ENCODE measurements around the gene DTX1.

DTX1 gene

DNA sequence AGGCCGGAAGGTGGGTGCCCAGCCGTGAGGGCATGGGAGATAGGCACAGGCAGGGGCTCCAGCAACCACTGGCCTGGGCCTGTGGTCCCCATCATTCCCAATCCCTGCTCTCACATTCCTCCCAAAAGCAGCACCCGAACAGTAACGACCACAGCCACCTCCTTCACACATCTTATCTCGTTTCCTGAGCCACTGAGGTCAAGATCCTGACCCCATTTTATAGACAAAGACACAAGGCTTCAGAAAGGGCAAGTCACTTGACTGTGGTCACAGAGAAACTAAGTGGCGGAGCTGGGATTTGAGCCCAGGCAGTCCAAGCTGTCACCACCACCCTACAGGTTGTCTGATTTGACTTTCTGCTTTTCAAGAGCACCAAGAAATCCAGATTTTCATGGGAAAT is 38.9 kb downstream of the DTX1 start:
- DNase-seq = no peak

DNA sequence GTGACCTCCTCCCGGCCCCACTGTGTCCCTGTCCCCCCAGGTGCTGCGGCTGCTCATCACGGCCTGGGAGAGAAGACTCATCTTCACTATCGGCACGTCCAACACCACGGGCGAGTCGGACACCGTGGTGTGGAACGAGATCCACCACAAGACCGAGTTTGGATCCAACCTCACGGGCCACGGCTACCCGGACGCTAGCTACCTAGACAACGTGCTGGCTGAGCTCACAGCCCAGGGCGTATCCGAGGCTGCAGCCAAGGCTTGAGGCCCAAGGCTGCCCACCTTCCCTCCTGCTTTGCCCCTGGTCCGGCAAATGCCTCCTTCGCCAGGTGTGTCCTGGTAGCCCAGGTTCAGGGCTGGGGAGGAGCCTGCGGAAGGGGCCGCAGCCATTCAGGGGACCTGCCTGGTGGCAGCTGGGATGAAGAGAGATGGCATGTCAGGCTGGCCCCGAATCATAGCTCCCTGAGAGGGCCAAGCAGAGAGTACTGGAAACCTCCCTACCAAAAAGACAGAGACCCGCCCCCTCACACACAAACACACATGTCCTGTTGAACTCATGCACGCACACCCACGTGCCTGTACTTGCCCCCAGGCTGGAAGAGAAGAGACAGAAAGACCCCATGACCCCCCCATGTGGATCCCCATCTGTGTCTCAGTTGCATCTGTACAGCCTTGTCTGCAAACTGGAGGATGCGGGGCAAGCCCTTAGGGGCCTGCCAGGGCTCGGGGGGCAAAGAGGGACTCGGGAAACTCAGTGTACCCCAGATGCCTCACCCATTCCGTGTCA is 40.3 kb downstream of the DTX1 start:
- DNase-seq = no peak

DNA sequence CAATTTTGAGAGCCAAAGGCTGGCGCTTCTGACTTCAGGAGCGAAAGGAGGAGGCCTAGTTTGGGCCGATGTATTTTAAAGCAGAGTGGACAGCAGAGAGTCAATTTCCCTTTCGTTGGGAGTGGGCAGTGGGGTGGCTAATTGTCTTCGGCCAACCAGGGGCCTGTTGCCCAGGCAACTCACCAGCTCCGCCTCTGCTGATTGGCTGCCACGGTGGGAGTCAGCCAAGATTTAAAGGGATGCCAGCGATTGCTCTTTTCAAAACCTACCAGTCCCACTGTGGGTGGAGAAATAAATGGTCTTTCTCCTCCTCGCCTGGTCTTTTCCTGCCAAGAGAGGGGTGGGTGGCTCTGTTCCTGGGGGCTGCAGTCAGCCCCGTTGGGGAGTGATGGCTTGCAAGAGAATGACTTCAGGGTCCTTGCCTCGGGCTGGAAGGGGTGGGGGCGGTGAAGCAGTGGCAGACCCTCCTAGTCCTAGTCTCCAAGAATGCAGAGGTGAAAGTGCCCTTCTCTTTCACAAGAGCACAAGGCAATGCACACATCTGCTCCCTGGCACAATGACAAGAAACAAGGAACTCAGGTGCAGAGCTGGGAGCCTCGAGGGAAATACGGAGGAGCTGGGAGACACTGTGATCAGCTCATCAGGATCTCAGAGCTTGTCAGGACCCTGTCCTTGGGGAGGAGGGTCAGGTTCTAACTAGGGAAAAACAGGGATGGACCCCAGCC is 41.3 kb downstream of the DTX1 start:
- DNase-seq = no peak

DNA sequence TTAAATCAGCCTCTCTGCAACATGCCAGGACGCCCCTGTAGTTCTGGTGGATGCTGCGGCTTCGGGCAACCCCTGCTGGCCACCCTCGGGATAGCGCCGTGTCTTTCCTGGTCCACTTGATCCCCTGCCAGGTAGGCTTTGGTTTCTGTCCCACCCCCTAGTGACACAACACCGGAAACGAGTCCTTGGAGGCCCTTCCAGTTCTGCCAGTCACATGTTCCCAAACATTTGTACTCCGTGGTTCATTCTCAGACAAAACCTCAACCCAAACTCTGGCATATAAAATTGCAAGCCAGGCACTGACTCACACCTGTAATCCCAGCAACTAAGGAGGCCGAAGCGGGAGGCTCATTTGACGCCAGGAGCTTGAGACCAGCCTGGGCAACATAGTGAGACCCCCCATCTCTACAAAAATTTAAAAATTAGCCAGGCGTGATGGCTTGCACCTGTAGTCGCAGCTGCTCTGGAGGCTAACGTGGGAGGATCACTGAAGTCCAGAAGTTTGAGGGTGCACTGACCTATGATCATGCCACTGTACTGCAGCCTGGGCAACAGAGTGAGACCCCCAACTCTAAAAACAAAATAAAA is 42.0 kb downstream of the DTX1 start:
- peak; percentile 62 to 82 (median 68) for DNase-seq

DNA sequence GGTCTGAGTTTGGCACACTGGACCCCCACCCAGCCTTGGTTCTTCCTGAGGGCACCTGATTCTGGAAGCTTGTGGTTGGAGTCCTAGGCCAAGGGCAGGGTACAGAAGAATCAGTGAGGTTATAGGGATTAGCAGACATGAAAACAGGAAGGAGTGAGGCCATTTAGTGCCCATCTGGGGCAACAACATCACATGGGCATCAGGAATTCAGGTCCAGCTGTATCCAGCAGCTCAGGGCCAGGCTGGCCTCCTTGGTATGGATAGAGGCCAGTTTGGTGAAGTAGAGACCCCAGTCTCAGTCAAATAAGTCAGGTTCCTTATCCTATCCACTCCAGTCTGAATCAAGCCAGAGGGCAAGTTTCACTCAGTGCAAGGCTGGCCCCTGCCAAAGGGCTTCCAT is 42.8 kb downstream of the DTX1 start:
- DNase-seq = peak in 1 of 4 experiments; percentile 5

DNA sequence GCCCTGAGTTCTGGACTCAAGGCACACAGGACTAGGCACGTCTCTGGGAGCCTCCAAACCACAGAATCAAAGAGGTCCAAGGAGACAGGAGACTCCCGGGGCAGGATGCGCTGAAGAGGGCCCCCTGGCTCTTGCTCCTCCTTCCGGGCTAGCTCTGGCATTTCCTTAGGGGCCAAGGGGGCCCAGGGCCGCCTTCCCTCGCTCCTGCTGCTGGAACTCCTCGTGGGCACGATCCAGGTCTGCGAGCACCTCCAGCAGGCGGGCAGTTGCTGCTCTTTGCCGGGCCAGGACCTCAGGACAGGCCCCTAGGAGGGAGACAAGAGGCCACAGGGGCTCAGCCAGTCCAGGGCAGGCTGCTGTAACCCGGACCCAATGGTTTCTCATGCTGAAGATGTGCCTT is 43.2 kb downstream of the DTX1 start:
- no peak for DNase-seq

DNA sequence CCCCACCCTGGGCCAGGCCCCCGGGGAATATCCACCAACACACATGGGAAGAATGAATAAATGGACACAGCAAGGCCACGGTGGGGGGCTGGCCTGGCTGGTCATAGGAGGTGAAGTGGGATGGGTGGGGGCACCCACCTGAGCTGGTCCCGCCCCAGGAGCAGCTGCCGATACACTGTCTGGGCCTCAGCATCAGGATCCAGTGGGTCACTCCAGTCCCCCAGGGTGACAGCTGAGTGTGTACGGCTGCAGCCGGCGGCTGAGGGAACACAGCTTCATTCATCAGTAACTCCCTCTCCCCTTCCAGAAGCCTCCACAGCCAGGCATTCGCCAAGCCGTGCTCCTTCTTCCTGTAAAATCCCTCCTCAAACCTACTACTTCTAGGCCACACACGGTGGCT is 45.2 kb downstream of the DTX1 start:
- no peak for DNase-seq

DNA sequence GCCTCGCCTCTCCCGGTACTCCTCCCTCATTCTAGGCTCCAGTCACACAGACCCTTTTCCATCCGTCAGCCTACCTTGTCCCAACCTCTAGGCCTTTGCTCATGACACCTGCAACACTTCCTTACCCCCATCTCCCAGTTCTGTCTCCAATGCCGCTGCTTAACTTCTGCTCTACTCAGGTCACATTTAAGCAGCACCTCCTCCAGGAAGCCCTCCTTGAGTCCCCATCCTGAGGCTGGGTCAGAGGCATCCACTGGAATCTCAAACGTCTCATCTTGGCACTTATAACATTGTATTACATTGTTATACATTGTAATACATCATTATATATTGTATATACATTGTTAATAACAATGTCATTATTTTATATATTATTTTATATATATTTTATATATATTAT is 46.3 kb downstream of the DTX1 start:
- DNase-seq = no peak

DNA sequence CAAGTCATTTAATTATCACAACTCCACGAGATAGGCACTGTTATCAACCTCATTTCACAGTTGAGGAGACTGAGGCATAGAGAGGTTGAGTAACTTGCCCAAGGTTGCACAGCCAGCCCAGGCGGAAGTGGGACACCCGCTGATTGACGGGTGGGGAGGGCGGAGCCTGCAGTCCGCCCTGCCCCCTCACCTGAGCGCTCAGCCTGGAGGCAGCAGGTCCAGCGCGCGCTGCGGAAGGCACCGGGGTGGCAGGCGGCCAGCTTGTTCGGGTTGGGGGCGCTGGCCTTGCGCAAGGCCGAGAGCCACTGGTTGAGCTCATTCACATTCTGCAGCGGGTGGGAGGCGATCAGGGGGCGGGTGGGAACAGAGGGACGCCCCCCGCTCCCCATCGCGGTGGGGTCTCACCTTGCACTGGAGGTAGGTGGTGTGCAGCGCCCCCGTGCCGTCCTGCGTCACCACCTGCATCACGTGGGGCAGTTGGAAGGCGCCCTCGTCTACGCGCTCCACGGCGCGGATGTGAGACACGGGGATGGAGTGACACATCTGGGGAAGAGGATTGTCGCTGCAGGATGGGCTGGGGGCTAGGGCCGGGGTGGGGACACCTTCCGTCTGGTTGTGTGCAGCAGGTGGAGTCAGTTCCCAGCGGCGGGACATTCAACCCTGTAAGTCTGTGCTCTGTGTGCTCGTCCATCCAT is 47.4 kb downstream of the DTX1 start:
- peak in 2 of 4 experiments; percentile 24 to 26 for DNase-seq

DNA sequence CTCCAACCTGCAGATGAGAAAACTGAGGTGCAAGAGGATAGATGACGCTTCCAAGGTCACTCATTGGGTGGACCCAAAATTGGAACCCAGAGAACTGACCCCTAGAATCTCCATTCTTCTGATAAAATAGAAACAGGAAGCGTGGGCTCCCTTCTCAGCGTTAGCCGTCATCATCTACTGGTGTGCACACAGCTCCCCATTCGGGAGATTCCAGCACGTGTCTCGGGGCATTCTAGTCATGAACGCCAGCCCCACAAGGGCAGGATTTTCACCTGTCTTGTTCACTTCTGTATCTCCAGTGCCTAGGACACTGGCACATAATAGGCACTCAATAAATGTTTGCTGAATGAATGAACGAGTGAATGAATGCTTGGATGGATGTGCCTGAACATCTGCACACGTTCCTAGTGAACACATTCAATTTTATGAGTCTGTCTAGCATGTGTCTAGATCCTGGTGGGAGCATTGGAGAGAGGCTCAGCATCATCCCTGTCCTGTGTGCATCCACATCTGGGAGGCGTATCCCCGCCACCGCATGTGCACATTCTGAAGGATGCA is 48.5 kb downstream of the DTX1 start:
- peak in 1 of 4 experiments; percentile 12 for DNase-seq

DNA sequence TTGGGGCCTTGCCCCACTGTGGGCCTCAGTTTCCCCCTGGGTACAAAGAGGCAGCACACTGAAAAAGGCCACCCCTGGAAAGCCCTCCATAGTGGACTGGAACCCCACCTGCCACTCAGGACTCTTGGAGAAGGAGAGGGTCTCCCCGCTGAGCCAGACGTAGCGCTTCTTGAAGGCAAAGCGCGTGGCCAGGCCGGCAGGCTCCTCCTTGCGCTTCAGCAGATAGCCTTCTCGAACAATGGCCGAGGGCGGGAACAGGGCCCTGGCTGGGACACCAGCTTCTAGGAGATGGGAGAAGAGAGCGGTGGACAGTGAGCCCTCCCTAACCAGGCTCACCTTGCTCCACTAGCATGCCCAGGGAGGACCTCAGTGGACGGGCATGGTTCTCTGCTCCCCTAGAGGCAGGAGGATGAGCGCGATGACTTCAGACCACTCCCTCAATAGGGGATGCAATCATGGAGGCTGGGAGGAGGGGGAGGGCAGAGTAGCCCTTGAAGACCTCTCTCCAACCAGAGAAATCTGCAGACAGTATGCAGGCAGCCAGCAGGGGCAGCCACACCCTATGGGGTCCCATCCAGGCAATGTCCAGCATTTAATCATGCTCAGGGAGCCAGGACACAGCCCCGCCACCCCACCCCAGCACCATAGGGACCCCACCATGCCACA is 49.2 kb downstream of the DTX1 start:
- no peak for DNase-seq

DNA sequence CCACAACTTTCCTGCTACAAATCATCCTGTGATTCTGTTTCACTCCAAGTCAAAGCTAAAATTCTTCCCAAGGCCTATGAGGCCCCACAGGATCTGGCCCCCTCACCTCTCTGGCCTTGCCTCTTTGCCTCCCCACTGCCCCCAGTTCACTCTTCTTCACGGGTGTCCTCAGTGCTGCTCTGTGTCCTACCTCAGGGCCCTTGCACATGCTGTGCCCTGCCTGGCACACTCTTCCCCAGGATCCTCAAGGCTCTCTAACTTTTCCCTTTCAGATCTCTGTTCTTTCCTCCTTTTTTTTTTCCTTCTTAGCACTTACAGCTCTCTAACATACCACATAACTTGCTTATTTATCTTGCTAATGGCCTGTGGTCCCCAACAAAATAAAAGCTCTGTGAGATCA is 49.8 kb downstream of the DTX1 start:
- no peak for DNase-seq

DNA sequence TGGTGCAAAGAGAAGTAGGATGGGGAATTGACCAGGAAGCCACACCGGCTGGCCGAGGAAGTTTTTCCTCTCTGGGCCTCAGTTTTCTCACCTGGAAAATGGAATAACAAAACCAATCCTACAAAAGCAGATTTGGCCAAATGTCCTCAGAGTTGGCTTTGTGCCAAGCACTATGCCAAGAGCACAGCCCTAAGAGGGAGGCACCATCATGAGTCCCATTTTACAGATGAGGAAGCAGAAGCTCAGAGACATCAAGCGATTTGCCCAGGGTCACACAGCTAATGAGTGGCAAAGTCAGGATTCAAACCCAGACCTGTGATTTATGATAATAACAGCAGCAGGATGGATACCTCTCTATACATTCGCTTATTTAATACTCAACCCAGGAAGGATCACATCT is 51.8 kb downstream of the DTX1 start:
- DNase-seq = no peak

DNA sequence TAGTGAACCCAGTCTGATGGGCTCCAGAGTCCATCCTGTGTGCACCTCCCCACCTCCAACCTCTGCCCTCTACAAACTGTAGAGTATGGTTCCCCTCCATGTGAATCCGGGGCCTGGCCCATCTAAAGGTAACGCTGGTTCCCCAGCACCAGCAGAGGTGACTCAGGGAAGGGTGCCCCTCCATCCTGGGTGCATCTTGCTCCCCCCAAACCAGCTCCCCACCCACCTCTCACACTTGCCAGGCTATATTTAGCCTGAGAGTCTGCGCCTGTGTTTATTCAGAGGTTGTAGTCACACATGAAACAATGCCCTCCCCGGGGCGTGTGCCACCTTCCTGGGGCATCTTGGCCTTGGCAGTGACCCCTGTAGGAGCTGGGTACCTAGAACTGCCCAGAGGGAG is 52.8 kb downstream of the DTX1 start:
- DNase-seq = no peak

DNA sequence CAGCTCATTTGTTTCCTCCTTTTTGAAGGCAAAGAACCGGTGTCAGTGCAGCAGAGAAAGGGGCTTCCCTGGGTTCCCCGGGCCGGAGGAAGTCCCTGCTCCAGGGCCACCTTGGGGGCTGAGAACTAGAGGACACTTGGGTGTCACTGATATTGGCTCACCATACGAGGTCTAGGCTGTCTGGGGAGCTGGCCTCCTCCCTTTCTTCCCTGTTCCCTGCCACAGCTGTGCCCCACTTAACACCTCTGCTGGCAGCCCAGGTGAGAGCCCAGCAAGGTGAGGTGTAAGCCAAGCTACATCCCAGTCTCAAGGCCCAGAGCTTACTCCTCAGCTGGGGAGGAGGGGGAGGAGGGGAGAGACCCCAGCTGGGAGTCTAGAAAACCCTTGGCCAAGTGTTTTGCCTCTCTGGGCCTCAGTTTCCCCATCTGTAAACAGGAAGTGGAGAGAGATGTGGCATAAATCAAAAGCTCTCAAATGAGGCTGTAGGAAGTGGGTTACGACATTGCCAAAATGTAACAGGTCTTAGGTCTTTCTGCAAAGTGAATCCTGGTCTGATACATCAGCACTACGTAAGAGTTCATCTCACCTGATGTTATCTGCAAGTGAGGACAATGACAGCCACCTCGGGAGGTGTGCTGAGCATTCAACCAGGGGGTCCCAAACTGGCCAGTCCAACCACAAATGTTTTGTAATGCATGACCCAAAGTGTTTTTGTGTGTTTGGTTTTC is 53.5 kb downstream of the DTX1 start:
- DNase-seq = no peak

DNA sequence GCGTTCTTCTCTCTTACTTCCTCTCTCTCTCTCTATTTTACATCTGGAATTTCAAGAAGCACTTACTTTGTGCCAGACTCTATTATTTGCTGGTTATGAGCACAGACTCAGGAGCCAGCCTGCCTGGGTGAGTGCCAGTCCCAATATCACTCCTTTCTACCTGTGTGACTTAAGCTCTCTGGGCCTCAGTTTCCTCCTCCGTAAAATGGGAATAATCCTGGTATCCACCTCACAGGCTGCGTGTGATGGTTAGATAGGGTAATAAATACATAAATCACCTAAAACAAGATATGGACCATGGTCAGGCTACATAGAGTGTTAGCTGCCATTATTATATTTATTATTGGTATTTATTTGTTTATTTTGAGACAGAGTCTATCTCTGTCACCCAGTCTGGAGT is 54.7 kb downstream of the DTX1 start:
- DNase-seq = no peak

DNA sequence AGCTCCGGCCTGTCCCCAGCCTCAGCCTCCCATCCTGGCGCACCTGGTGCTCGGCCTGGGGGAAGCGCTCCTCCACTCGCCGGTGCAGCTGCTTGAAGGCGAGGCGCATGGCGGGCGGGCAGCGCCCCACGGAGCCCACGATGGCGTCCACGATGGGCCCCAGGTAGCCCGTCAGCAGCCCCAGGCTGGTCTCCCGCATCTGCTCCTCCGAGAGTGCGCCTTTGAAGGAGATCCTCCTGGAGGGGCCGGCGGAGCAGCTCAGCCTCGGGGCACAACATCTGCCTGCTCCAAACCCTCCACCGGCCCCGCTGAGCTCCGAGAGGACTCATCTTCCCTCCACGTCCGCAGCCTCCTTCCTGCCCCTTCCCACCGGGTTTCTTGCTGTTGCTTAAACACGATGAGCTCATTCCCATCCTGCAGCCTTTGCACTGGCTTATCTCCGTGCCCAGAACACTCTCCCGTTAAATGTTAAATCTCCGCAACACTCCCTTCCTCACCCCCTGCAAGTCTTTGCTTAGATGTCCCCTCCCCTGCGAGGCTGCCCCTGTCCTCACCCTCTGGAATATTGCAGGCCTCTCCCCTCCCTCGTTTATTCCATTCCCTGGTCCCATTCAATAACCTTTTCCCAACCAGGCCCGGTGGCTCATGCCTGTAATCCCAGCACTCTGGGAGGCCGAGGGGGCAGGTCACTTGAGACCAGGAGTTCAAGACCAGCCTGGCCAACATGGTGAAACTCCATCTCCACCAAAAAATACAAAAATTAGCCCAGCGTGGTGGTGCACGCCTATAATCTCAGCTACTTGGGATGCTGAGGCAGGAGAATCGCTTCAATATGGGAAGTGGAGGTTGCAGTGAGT is 55.7 kb downstream of the DTX1 start:
- no peak for DNase-seq

DNA sequence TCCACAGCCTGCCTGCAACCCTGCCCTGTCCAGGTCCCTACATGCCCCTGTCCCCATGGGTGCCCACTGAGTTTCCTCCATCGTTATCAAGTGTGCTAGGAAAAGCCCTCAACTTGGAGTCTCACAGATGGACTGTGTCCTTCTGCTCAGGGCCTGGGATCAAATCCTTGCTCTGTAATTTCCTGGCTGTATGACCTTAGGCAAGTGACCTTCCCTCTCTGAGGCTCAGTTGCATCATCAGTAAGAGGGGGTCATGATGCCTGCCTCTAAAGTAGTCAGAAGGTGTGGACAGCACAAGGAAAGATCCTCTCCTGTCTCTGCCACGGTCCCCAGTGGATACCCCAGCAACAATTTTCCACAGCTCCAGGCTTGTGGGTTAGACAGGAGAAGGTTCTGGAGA is 56.9 kb downstream of the DTX1 start:
- DNase-seq = no peak

DNA sequence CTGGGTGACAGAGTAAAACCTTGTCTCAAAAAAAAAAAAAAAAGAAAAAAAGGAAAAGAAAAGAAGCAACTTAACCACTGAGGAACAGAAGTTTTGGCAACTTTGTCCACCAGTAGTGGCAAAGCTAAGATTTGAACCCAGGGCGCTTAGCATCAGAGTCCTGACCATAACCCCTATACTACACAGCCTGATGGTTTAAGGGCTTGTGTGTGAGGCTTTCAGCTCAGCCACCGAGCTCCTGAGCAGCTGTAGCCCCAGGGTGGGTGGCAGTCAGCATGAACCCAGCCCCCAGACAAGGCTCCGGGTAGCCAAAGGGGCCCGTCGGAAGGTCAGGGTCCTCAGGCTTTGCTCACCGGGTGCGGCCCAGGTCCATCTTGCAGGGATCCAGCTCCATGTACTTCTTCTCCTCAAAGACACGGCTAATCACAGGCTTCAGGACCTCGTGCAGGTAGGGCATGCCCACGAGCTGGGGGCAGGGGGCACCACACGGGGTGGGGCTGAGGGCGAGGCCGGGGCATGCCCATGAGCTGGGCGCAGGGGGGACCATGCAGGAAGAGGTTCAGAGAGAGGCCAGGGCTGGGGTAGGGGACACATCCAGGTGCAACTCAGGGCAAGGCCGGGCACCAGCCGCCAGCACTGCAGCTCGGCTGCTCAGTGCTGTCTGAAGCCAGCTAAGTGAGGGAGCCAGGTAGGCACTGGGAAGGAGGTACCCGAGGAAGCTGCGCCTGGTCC is 58.1 kb downstream of the DTX1 start:
- DNase-seq = no peak
